HG03095 (cell line): ENCODE measurements around the gene THAP7.

Experiments
- ATAC-seq: cut with Tn5 transposase; IDR thresholded peaks from one replicate; pipeline ENCODE4 v1.9.1; 2021; ENCODE audit warnings: moderate library complexity; ENCODE audit not compliant: unreplicated experiment

THAP7 gene

DNA sequence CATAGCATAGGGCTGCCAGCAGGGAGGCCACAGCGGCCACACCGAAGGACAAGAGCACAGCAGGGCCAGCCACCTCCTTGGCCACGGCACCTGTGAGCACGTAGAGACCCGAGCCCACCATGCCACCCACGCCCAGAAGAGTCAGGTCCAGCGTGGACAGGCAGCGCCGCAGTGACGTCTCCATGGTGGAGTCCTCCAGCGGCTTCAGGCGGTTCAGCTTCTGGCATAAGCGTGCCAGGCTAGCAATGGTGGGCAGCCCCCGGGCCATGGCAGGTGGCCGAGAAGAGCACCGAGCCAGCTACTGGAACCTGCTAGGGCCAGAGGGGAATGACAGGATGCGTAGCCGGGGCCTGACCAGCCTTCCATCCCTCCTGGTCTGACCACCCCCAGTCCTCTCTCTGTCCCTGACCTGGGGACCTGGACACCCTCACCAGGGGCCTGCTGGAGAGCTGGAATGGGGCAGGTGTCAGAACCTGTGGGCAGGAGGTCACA lies 29.7 kb upstream of the THAP7 start:
- ATAC-seq, result no peak

DNA sequence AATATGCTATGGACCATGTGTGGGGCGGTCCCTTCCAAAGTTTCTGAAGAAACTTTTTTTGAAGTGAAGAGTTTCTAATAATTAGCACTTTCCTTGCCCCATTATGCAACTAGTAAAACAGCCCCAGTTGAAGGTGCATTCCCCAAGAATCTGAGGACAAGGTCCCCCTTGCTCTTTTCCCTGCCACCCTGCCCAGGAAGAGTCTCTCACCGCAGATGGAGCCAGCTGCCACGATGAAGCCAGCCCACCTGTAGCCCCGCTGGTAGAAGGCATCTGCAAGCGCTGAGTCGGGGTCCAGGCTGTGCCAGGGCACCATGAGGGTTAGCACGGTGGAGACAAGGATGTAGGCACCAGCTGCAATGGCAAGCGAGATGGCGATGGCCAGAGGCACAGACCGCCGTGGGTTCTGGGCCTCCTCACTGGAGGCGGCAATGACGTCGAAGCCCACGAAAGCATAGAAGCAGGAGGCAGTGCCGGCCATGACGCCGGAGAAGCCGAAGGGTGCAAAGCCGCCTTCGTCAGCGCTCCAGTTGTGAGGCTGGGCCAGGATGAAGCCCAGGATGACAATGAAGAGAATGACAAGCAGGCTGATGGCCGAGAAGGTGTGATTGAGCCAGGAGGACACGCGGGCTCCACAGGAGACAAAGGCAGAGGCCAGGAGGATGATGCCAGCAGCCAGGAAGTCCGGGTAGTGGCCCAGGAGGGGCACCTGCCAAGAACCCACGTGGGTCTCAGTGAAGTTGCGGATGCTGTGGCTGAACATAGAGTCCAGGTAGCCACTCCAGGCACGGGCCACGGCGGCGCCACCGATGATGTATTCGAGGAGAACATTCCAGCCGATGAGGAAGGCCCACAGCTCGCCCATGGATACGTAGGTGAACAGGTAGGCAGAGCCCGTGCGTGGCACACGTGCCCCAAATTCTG lies 29.0 kb upstream of the THAP7 start:
- no peak for ATAC-seq

DNA sequence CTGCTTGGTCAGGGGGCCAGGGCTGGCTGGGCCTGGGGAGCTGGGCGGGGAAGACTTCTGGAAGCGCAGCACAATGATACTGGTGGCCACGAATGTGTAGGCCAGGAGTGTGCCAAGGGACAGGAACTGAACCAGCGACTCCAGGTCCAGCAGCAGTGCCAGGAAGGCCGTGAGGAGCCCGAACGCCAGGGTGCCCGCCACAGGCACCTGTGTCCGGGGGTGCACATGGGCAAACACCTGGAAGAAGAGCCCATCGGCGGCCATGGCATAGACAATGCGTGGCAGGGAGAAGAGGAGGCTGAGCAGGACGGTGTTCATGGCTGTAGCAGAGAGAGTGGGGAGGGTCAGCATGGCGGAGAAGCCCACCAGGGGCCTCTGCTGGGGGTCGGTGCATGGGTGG lies 28.1 kb upstream of the THAP7 start:
- no peak for ATAC-seq

DNA sequence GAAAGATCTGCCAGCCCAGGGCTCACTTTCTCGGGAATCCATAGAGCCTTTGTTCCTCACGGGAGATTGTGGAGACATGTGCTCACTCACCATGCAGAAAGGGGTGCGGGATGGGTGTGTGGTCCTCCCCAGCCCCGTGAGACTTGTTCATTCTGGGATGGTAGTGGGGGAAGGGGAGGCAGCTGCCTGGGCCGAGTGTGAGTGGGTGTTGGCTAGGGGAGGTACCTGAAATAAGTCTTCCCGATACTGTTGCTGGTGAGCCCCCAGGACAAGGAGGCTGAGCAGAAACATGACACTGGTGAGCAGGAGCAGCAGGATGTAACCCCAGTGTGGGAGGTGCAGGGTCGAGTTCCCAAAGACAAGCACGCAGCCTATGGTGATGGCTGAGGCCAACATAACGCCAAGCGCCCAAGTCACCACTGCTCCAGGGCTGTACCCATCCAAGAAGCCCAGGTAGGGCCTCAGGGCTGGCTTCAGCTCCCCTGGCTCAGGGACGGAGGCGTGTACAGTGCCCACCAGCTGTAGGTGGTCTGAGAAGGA lies 27.6 kb upstream of the THAP7 start:
- no peak for ATAC-seq

DNA sequence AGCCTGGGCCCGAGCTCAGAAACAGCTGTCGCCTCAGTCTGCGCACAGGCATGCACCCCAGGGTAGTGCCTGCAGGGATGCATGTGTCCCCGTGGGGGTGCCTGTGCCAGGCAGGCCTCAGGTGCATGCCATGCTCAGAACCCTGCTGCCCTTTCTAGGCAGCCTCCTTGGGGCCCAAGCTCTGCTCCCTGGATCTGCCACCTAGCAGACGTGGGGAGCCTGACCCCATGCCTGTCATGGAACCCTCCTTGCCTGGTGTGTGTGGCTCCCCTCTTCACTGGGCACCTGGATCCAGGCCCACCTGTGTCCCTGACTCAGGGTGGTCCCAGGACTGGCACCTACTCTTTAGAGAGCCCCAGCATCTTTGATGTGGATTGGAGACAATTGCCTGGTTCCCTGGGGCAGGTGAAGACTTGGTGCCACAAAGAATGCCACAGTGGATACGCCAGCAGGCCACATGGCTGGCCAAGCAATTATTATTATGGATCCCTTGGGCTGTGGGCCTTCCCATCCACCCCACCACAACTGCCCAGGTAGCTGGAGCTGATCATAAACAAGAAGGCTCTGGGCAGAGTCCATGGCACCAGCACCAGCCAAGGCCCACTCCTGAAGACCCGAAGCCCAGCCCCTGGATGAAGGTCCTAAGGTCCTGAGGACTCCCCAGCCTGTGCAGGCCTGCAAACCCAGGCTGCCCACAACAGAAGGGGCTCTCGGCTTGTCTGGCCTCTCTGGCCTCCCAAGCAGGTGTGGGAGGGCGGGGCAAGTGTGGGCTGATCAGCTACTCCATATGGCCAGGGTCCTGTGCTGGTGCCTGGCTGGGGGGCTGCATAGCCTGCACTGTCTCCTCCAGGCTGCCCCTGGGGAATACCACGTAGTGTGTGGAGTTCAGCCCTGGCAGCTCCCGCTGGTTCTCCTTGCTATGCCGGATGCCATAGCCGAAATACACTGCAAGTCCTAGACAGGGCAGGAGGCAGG lies 26.6 kb upstream of the THAP7 start:
- no peak for ATAC-seq

DNA sequence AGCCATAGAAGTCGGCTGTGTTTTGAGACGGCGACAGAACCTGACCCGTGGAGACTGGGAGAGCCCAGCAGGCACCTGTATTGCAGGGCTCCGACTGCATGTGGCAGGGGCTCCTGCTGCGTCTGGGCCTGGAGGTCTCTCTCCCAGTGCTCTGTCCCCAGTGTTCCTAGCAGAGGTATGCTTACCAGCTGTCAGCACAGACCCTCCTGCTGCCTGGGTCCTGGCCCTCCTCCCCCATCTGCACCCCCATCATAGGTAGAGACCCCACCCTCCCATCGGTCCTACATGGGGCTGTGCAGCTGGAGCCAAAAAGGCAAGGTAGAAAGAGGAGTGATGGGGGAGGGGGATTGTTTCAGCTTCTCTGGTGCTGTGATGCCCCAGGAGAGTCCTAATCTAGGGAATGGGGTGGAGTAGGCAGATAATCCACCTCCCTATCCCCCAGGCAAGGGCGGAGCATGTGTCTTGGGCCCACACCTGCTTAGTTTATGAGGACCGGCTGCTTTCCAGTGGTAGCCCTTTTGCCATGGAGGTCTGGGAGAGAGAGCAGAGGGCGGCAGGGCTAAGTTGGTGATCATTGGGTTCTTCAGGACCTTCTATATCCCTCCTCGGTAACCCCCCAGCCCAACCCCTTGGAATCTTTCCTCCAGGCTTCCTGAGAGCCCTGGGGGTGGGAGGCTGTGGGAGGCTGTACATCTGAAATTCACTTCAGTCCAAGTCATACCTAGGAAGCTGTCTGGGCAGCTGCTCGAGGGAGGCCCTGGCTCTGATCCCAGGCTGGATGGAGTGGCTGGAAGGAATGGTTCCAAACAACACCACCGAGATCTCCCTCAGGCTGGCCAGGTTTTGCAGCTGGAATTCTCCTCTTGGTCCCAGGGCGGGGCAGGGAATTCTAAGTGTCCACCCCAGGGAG lies 25.1 kb upstream of the THAP7 start:
- ATAC-seq, result no peak

DNA sequence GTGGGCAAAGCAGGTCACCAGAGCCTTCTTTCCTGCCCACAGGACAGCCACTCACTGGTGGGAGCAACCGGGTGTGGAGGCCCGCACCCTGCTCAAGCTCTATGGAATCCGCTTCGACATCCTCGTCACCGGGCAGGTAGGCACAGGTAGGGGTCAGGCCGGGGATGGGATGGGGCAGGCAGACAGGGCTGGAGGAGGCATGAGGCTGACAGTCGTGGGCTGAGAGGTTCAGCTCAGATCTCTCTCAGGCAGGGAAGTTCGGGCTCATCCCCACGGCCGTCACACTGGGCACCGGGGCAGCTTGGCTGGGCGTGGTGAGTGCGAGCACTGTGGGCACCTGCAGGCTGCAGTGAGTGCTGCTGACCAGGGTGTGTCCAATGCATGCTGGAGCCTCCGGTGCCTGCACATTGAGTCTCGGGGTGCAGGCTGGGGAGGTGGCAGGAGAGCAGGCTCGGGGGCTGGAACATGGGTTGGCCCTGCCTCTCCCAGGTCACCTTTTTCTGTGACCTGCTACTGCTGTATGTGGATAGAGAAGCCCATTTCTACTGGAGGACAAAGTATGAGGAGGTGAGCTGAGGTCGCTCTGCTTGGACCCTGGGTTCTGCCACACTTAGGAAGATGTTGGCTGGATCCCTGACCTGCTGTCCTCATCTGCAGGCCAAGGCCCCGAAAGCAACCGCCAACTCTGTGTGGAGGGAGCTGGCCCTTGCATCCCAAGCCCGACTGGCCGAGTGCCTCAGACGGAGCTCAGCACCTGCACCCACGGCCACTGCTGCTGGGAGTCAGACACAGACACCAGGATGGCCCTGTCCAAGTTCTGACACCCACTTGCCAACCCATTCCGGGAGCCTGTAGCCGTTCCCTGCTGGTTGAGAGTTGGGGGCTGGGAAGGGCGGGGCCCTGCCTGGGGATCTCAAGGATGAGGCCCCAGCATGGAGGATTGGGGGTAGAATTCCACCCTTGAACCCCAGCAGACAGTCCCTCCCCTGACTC lies 24.1 kb upstream of the THAP7 start:
- no peak for ATAC-seq

DNA sequence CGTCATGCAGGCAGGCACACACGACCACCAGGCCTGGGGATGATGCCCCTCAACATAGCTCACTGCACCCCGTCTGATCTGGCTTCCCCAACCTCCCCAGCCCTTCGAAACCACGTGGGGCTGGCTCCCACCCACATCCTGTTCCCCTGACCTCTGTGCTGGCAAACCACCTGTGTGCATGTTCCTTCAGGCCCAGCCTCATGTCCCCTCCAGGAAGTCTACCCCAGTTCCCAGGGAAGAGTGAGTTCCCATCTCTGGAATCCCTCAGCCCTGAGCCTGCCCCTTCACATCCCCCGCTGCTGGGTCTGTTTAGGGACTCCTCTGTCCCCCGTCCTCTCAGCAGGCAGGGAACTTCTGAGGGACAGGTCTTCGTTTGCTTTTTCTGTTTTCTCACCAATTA lies 23.3 kb upstream of the THAP7 start:
- ATAC-seq, result no peak

DNA sequence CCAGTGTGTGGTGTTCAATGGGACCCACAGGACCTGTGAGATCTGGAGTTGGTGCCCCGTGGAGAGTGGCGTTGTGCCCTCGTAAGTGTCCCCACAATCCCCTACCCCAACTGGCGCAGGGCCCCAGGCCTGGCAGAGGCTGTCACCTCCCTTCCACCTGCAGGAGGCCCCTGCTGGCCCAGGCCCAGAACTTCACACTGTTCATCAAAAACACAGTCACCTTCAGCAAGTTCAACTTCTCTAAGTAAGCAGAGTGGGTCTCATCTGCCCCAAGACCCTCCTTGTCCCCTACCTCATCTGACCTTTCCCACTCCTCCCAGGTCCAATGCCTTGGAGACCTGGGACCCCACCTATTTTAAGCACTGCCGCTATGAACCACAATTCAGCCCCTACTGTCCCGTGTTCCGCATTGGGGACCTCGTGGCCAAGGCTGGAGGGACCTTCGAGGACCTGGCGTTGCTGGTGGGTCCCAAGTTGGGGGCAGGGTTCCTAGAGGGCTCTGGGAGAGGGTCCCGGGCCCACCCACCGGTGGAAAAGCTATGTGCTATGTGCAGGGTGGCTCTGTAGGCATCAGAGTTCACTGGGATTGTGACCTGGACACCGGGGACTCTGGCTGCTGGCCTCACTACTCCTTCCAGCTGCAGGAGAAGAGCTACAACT lies 21.2 kb upstream of the THAP7 start:
- no peak for ATAC-seq

DNA sequence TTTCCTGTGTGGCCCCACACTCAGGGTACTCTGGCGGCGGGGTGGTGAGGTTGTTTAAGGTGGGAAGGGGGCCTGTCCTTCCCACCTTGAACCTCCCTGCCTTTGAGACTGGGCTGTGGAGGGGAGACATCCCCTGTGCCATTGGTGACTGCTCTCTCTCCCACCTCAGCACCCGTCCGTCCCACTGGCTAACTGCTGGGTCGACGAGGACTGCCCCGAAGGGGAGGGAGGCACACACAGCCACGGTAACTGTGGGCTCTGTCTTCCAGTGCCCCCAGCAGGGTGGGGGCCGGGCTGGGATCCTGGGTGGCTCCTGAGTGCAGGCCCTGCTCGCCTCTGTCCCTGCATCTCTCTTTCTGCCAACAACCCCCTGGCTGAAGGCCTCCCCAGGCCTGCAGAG lies 20.6 kb upstream of the THAP7 start:
- ATAC-seq, result no peak

DNA sequence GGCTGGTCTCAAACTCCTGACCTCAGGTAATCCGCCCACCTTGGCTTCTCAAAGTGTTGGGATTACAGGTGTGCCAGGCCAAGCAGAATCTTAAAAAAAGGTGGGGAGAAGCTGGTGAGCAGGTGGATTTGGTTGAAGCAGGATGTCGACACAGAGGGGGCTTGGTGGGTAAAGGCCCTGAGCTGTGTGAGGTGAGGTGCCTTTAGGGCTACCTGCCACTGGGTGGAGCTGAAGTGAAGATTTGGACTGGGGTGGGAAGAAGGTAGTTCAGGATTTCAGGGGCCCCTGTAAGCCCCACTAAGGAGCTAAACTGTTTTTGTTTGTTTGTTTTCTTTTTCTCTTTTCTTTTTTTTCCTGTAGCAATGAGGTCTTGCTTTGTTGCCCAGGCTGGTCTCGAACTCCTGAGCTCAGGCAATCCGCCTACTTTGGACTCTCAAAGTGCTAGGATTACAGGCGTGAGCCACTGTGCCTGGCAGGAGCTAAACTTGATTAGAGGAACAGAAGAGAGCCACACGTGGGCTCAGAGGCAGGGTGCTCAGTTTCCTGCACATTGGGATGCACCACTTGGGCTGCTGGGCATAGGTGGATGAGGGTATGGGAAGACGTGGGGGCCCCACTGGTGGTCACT lies 19.0 kb upstream of the THAP7 start:
- no peak for ATAC-seq

DNA sequence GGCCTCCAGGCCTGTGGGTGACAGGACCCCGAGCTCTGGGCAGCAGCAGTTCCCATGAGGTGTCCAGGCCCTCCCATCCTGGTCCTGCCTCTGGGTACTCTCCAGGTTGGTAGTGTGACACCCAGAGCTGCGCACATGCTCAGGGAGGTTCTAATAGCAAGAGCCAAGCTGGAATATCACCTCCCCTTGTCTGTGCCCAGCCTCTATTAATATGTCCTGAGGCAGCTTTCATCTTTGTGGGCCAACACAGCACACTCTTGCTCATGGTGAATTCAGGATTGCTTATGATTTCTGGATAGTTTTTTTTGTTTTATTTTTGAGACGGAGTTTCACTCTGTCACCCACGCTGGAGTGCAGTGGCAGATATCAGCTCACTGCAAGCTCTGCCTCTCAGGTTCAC lies 16.4 kb upstream of the THAP7 start:
- ATAC-seq, result no peak

DNA sequence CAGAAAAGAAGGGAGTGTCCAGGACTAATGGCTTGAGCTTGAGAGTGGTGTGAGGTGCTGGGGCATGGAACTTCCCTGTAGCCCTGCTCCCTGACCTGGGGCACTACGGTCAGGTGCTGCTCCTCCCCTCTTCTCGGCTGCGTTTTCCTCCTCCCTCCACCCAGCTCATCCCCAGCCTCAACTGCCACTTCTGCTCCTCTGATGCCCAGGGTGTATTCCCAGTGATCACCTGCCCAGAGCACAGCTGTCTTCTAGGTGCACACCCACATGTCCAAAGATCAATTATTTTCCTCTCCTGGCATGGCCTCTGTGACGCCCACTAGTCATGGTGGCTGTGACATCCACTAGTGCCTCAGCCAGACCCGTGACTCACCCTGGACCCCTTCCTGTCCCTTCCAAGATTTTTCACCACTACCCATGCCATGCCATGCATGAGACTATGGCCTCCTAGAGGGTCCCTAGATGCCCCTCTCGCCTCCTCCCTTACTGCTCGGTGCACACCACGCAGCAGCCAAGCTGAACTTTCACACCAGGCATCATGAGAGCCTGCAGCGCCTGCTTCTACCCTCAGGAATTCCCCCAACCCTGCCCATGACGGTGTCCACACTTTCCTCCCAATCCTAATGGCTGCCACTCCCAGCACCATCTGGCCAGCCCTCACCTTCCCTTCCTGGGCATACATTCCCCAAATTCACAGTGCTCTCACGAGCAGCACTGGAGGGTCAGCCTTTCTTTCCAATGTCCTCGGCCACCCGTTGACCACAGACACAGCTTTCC lies 14.9 kb upstream of the THAP7 start:
- ATAC-seq, result no peak

DNA sequence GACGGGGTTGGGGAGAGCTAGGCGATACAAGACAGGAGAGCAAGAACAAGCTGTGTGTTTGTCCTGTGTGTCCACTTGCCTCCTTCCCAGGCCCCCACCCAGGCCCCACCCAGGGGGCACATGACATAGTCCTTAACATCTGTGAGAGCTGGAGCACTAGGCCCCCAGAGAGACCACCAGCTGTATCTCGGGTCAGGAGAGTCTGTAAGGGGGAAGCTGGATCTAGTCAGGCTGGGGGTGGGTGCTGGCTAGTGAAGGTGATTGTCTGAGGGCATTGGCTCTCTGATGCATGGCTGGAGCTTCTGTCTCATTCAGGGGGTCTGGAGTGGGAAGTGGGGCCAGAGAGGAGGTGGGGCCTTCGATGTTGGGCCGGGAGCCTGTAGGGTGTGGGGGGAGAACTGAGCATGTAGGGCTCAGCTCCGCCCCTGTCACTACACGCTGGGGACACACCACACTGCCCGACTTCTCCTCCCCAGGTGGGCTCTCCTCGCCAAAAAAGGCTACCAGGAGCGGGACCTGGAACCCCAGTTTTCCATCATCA lies 13.6 kb upstream of the THAP7 start:
- ATAC-seq, result no peak

DNA sequence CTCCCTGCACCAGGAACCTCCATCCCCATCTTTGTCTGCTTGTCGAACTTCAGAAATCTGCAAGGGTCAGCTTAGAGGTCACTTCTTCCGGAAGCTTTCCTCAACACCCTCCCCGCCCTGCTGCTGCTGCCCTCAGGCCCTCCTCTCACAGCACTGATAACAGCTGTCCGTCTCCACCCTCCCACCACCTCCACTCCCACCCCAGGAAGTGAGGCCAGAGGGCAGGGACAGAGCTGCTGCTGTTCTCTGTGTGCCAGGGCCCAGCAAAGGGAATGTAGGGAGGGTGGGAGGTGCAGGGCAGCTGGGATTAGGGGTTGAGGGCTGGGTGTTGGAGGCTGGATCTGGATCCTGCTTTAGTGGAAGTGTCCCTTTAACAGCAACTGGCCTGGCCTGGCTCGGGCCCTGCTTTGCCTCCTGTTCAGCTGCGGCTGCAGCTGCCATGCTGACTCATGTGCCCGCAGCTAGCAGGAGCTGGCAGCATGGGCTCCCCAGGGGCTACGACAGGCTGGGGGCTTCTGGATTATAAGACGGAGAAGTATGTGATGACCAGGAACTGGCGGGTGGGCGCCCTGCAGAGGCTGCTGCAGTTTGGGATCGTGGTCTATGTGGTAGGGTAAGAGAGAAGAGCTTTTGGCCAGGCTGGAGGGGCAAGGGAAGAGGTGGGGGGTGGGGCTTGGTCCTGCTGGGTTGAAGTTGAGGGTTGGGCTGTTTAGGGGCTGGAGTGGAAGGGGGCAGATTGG lies 13.0 kb upstream of the THAP7 start, which contains the start of gene P2RX6:
P2RX6 (plus strand) TSS at position 440 of the 740 bp plus-strand sequence; CDS start at position 450, 10 bp downstream.
- ATAC-seq, result no peak

DNA sequence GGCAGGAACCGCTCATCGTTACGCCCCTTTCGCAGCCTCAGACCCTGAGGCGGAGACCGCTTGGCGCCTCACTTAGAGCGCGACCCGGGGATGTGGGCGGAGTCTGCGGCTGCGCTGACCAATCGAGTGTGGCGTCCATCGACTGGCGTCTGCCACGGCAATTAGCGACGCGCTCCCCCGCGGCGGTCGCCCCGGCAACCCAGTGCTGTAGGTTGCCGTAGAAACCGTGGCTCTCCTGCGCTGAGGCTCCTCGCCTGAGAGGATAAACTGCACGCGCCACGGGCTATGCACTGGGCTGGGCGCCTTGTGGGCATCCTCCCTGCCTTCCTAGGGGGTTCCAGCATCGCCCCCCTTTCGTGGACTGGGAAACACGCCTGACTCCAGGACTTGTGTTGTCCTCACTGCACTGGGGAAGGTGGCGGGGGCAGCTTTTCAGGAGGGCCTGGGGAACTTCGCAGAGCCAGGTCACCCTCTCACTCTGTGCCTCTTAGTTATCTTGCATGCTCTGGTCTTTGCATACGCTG lies 12.3 kb upstream of the THAP7 start:
- no peak for ATAC-seq
